SHP77 treated with DMSO at 0.1 percent for 48 hours (cell line): ENCODE data around the gene CMTM3.
"Not testable (repeated sequence)": the region's sequence is repeated elsewhere in the genome, so short reads cannot be mapped to it uniquely, and the experiment has no call there.

Experiments
- DNase-seq: peaks from one replicate; lab custom pipeline; 2025; lab: John Stamatoyannopoulos, UW

The CMTM3 gene, protein sequence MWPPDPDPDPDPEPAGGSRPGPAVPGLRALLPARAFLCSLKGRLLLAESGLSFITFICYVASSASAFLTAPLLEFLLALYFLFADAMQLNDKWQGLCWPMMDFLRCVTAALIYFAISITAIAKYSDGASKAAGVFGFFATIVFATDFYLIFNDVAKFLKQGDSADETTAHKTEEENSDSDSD

DNA sequence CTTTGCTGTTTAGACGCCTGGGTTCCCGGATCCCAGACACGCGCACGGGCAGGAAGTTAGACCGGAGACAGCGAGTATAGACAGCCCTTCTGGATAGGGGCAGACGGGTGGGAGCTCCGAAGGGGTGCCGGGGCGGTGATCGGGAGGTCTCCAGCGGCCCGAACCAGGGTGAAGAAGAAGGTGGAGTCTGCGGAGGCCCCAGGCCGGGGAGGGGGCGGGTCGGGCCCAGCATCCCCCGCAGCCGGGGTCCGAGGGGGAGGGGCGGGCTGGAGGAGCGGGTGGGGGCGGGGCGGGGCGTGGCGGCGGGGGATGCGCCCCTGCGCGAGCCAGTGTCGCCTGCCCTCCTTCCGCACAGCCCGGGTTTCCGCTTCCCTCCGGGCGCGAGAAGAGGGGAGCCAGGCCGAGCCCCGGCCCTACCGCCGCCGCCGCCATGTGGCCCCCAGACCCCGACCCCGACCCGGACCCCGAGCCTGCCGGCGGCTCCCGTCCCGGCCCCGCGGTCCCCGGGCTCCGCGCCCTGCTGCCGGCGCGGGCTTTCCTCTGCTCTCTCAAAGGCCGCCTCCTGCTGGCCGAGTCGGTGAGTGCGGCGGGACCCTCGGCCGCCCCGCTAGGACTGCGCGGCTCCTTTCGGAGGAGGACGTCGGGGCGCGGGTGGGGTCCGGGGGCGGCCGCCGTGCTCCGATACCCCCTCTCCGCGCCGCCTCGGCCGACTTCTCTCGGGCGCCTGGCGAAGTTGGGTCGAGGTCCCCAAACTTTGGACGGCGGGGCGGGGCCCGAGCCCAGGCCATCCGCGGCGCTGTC lies at the start of gene CMTM3:
Gene CMTM3, plus strand, starts transcription at position 329 of the 801 bp plus-strand sequence. Its CDS starts 102 bp downstream, at position 431.
- no peak for DNase-seq

DNA sequence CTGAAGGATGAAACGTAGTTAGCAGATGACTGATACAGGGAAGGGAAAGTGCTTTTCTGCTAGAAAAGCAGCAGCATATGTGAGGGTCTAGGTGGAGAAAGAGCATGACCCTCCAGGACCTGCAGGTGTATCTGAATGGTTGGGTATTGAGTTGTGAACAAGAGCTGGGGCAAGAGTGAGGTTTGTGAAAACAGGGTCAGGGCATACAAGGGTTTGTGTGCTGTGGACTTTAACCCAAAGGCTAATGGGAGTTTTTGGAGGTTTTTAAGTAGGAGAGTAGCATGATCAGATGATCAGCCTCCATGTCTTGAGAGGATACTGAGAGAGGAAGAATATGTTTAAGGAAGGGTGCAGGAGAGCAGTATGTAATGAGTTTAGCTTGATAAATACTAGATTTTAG lies 44.4 kb upstream of the CMTM3 start:
- DNase-seq: no peak

DNA sequence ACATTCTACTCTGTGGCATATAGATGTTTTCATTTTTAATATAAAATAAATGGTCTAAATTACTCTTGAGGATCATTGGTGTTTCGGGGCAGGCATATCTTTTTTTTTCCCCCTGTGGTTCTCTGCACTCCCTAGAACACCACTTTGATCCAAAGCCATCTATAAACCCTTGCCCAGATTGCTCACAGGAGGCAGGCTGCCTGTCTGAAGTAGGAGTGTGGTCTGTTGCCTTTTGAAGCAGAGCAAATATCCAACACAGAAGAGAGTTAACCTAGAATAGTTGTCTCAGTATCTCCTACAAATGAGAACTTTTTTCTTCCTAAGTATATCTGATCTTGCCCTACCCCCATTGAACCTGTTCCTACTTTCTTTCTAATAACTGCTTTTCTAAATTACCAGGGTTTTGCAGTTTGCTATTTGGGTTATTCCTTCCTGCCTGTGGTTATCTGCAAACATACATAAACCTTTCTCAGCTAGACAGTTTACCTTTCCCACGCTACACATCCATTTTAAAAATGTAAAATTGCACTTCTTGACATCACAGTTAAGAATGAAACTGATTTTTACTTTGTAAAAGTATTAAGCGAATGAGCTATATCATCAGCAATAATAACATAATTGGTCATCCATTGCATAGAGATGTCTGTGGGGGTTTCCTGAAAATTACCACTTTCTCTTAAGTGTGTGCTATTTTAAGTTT lies 43.0 kb upstream of the CMTM3 start:
- DNase-seq: no peak

DNA sequence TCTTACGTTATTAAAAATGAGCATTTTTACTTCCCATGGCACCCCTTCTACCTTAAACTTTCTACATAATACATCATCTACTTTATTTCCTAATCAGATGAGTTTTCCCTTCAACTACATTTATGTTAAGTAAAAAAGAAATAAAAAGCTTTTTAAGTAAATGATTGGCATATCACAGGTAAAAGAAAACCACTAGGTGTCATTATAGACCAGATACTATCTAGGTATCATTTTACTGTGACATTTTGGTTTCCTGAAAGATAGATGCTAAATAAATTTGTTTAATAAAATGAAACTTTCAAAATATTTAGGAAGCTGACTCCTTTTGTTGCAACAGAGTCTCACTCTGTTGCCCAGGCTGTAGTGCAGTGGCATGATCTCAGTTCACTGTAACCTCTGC lies 42.1 kb upstream of the CMTM3 start:
- DNase-seq: no peak

DNA sequence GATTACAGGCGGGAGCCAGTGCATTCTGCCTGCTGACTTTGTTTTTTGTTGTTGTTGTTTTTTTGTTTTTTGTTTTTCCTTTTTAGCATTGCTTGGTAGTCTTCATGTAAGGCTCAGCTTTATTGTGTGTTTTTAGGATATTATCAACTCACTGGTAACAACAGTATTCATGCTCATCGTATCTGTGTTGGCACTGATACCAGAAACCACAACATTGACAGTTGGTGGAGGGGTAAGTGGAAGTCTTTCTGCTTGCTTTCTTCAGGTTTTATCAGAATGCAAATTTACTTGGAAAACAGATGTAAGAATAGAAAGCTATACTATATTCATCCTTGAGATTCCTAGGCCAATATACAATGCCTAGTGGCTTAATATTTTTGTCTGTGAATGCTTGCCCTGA lies 41.5 kb upstream of the CMTM3 start:
- no peak for DNase-seq

DNA sequence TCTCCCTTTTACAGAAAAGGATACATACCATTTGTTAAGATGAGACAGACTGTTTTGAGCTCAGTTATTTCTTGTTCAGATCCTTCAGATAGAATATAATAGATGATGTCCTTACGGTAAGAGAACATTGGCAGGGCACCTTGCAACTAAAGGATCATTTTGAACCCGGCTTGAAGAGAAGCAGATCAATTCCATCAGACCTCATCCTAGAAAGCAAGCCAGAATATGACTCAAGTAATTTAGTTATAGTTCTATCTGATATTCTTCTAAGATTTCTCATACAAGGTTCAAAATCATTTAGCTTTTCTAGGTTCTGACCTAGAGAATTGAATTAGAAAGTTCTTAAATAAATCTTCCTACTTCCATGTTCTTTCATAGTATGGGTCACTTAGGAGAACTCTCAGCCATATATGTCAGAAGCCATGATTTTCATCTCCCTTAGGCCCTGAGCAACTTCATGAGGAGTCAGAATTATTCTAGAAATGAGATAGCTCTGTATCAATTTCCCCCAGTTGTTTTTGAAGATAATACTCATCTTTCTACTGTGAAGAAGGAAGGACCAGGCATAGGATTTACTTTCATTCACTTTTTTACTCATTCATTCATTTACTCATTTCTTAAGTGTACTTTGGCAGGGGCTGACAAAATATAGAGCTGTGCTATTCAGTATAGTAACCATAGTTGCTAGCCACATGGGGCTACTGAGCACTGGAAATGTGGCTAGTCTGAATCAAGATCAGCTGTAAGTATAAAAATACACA lies 40.8 kb upstream of the CMTM3 start:
- no peak for DNase-seq

DNA sequence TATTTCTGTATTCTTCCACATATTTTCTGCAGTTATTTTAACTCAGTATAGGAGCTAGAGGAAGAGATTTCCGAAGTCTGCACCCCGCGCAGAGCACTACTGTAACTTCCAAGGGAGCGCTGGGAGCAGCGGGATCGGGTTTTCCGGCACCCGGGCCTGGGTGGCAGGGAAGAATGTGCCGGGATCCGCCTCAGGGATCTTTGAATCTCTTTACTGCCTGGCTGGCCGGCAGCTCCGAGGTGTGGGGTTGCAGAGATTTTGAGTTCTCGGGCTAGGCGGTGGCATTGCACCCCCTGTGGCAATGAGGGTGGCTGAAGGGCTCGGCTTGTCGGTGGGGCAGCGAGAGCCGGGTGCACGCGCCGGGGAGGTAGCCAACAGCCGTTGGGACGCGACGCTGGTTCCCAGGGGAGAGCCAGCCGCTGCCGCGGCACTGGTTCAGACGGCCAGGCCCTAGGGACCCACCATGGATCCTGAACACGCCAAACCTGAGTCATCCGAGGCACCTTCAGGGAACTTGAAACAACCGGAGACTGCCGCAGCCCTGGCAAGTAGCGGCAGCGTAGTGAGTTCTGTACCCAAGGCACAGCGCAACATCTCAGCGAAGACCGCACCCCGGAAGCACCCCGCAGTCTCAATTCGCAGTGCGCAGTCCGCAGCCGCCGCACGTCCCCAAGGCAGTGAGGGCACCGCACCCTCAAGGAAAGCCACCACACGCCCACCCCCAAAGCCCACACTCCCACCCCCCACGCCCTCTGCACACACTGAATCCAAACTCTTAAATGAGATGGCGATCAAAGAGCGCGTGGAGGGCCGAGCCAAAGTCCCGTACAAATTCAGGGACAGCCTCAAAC lies 38.2 kb upstream of the CMTM3 start, which contains the start of gene CMTM1:
Gene CMTM1, plus strand, starts transcription at position 389 of the 851 bp plus-strand sequence. Its CDS starts 75 bp downstream, at position 464.
- DNase-seq: no peak

DNA sequence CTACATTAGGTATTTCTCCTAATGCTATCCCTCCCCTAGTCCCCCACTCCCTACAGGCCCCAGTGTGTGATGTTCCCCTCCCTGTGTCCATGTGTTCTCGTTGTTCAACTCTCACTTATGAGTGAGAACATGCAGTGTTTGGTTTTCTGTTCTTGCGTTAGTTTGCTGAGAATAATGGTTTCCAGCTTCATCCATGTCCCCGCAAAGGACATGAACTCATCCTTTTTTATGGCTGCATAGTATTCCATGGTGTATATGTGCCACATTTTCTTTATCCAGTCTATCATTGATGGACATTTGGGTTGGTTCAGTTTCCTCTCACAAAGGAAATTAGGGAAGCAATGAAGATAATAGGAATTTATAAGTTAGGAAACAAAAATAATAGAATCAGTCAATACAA lies 37.2 kb upstream of the CMTM3 start:
- not testable (repeated sequence) for DNase-seq

DNA sequence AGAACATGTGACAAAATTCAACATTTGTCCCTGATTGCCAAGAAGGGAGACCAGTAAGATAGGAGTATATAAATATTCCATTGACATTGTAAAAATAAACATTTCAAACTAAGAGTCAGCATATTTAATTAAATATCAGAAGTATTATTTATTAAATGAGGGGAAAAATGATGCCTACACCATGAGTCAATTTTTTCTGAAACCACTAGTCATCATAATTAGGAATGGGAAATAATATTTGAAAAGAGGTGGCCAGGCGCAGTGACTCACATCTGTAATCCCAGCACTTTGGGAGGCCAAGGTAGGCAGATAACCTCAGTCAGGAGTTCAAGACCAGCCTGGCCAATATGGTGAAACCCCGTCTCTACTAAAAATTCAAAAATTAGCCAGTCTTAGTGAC lies 36.1 kb upstream of the CMTM3 start:
- DNase-seq: no peak

DNA sequence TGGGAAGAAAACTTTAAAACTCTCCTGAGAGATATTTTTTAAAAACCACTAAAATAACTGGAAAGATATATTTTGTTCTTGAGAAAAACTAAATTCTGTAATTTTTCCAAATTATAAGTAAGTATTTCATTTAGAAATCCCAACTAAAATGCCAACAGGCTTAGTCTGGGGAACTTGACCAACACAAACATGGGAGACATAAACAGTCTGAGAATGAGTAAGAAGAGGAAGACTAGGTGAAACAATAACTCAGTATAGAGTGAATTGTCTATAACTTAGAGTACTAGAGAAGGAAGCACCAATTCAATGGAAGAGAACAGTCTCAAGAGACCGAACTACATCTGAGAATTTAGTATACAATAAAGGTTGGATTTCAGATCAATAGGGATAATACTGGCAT lies 35.4 kb upstream of the CMTM3 start:
- DNase-seq: no peak

DNA sequence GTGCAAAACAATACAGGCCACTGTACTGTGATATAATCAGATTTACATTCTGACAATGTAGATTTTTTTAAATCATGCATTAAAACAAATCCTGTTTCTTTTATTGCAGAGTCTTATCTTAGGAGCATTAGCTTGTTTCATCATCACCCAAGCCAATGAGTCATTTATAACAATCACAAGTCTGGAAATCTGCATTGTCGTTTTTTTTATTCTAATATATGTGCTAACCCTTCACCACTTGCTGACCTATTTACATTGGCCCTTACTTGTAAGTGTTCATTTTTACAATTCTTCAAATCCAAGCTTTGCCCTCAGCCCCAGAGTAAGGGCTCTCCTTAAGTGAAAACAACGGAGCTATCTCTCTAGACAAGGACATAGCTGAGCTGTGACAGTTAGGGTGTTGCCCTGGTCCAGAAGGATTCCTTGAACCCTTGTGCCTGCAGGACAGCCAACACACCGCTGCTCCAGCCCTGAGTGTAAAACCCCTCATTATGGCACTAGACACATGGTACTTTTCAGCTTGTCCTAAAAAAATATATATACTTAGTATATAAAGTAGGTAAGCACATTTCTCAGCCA lies 34.6 kb upstream of the CMTM3 start:
- DNase-seq: no peak

DNA sequence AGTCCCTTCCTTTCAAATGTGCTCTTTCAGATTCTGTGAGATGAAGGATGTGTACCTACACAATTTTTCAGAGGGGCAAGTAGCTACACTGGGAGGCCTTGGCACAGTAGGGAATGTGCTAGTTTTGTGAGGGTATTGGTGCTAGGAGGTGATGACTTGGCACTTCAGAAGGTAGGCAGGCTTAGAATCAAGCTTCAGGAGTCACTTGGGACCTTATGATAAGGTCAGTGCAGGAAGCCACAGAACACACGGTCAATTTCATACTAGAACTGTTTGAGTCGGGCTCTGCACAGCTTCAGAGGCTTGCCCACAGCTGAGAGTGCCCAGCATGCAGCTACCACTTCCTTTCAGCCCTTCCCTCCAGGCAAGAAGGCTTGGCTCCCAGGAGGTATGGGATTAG lies 32.1 kb upstream of the CMTM3 start:
- DNase-seq: no peak

DNA sequence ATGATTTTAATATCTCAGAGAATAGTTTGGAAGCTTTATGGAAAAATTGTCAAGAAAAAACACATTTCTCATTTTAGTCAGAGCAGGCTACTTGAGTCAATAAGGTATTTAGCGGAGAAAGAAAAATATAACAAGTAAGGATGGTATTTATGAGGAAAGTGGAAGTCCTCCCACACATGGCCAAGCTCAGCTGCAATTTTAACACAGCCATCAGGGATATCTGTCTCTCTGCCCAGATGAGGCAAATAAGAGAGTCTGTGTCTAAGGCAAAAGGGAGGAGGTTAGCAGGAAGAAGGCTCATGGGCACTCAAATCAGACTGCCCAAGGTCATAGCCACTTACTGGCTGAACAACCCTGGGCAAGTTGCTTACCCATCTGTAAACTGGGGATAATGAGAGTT lies 30.4 kb upstream of the CMTM3 start:
- DNase-seq: no peak

DNA sequence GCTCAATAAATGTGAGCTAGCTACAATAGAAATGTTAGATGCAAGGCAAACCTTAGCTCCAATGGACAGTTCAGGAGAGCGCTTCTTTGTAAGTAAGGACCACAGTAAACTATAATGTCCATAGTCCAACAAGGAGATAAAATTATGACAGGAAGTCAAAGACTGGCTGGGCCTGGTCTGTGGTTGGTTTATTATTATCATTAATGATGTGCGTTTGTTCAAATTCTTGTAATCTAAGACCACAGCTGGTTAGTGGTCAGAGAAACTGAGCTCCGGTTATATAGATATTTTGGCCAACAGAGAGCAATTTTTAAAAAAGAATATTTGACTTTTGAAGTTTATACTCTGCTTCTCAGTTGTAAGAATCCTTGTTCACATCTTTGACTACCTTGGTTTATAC lies 30.0 kb upstream of the CMTM3 start:
- DNase-seq: no peak

DNA sequence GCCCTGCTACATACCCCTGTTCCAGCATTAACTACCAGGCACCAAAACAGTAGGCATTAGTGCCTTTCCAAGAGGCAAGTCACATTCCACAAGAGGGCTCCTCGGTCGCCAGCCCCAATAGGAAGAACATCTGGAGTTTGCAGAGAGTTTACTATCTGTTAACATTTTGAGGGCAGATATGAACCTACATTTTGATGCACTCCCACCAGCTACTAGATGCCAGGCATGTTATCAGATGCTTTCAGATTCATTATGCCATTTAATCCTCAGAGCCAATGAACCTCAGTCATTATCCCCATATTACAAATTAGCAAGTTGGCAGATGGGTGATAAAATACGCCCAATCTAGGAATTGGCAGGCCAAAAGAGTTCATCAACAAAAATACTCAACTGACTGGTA lies 29.4 kb upstream of the CMTM3 start:
- no peak for DNase-seq

DNA sequence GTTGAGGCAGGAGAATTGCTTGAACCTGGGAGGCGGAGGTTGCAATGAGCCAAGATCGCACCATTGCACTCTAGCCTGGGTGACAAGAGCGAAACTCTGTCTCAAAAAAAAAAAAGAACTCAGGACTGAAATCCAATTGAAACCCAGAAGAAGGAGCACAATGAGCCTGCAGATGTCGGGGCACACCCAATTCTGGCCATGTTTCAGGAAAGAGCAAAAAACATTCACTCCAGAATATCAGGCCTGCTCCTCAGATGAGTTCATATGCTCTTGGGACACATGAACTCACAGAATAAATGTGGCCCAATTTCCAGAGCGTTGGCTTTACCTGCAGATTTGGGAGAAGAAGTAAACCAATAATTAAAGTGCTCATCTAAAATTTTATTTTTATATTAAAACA lies 28.2 kb upstream of the CMTM3 start:
- DNase-seq: no peak

DNA sequence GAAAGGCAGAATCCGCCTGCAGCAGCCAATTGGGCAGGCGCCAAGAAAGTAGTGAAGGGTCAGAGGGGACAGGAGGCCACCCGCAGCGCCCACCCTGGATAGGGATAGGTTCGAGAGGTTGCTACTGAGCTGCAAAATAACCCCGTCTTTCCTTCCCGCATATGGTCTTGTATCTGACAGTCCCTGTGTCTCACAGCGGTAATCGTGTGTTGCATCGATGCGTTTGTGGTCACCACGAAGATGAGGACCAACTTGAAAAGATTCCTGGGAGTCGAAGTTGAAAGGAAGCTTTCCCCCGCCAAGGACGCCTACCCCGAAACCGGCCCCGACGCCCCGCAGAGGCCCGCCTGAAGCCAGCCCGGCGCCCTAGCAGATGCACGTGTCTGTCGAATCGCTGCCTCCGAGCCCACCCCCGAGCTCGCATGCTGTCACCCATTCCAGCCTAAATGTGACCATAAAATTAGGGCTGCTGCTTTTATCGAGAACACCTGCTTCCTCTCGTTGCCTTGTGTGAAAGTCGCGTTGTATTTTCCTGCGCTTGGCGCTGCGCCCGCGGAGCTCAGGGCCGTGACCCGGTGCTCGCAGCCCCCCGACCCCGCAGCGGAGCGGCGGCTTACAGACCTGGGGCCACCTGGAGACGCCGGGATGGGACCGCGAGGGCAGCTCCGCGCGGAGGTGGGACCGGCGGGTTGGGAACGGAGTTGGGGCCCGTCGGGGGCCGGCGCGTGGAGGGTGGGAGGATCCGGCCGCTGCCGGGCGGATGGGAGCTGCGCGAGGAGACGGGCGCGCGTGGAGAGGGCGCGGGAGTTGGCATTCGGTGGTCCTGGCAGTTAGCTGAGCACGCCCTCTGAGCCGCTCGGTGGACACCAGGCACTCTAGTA lies 25.6 kb upstream of the CMTM3 start, which contains the start of gene CMTM2:
Gene CMTM2, plus strand, starts transcription at position 813 of the 881 bp plus-strand sequence. CDS start 145 bp downstream, outside the sequence.
- no peak for DNase-seq

DNA sequence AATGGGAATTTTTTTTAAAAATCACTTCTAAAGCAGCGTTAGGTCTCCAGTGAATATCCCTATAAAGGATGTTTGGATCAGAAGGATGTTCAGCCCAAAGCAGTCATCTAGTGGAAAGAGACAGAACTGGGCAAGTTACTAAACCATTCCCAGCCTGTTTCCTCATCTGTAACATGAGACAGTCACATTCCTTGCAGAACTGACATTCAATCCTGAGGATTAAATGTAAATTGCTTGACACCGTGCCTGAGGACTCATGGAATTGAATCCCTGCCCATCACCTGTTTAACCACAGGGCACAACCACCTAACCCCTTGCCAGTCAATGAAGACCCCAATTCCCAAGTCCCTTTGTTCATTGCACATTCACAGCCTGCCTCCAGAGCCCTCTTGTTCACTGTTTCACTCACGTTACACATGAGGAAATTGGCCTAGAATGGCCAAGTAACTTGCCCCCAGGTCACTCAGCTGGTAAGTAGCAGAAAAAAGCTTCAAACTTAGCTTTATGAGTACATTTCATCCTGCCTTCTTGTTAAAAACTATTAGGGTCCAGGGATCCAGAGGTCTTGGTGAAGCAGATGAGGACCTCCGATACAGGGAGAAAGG lies 23.8 kb upstream of the CMTM3 start:
- no peak for DNase-seq

DNA sequence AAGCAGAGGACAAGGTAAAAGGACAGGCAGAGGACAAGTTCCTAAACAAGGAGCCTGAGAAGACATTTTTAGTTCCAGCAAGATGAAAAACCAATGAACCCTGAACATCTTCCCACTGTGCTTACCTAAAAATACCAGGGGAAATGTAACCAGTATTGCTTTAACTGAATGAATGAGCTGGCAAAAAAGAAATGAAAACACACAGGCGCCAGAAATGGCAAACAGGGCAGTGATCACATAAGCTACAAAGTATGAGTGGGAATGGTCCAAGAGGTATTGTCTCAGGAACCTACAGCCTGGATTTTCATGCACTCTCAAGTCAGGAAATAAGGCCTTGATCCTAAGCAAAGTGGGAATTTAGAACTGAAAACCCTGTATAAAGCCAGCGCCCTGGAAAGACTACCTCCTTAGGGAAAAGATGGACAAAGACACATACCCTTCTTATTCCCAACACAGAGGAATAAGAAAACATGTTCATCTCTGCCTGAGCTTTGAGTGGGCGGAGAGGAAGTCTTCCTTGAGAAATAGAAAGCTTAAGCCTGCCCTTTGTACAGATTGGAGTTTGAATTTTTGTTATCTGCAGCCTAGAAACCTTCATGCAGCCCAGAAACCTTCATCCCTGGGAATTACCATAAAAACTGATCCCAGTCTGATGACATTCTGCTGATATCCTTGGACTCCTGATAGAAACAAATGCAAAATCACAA lies 23.1 kb upstream of the CMTM3 start:
- no peak for DNase-seq
